GM23338 (cell line): Measurements from ENCODE around the gene APP.

ENCODE experiments used
- EZH2 ChIP-seq: fragments of 200-600 bp; sonication (generic); IDR thresholded peaks from one replicate; pipeline ENCODE4 v1.8.0; 2017; ENCODE audit warnings: antibody characterized with exemption, mild to moderate bottlenecking, low read depth; ENCODE audit not compliant: unreplicated experiment
- EZH2phosphoT487 ChIP-seq: fragments of 200-600 bp; sonication (generic); IDR thresholded peaks from one replicate; pipeline ENCODE4 v1.8.1; 2018; ENCODE audit warnings: antibody characterized with exemption; ENCODE audit not compliant: unreplicated experiment
- JUNB ChIP-seq: IDR thresholded peaks from one replicate; pipeline ENCODE4 v1.6.1; 2016; ENCODE audit warnings: antibody characterized with exemption; ENCODE audit not compliant: unreplicated experiment
- NANOG ChIP-seq: IDR thresholded peaks from 2 replicates; pipeline ENCODE4 v1.6.1; 2016; ENCODE audit warnings: antibody characterized with exemption, borderline replicate concordance
- POLR2AphosphoS5 ChIP-seq: IDR thresholded peaks from 2 replicates; pipeline ENCODE4 v1.6.1; 2016; ENCODE audit warnings: antibody characterized with exemption, low read depth
- ZNF331 ChIP-seq: fragments of 250-450 bp; sonication (Bioruptor Pico); IDR thresholded peaks from 2 replicates; pipeline ENCODE4 v1.5.0; 2020; ENCODE audit warnings: low read depth, mild to moderate bottlenecking, moderate library complexity
- TF ChIP-seq, protein P1 (sequence below), 2 experiments: fragments of 200-600 bp in 1 of 2; sonication (generic) in 1 of 2; conservative IDR thresholded peaks; 2 replicates each; pipeline versions ENCODE4 v1.5.1 to v1.6.1; 2016 to 2017; ENCODE audit warnings: antibody characterized with exemption in 2 of 2, low read depth in 2 of 2, mild to moderate bottlenecking in 2 of 2, moderate library complexity in 1 of 2
- TF ChIP-seq, protein P2 (sequence below): IDR thresholded peaks from one replicate; pipeline ENCODE4 v1.6.1; 2018; ENCODE audit warnings: antibody characterized with exemption; ENCODE audit not compliant: unreplicated experiment

DNA sequence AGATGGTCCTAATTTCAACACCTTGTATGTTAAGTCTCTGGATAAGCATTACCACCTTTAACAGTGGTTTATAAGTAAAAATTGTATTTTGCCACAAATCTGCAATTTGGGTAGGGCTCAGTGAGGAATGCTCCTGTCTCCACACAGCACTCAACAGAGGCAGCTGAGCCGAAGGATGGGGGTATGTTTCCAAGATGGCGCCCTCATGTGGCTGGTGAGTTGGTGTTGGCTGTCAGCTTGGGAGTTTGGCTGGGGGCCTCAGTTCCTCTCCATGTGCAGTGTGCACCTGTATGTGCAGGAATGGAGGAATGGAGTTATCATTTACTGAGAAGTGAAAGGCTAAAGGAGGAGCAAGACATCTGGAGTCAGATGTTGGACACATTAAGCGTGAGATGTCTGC is 299.0 kb downstream of the APP start:
- TF ChIP-seq, protein P1, sequence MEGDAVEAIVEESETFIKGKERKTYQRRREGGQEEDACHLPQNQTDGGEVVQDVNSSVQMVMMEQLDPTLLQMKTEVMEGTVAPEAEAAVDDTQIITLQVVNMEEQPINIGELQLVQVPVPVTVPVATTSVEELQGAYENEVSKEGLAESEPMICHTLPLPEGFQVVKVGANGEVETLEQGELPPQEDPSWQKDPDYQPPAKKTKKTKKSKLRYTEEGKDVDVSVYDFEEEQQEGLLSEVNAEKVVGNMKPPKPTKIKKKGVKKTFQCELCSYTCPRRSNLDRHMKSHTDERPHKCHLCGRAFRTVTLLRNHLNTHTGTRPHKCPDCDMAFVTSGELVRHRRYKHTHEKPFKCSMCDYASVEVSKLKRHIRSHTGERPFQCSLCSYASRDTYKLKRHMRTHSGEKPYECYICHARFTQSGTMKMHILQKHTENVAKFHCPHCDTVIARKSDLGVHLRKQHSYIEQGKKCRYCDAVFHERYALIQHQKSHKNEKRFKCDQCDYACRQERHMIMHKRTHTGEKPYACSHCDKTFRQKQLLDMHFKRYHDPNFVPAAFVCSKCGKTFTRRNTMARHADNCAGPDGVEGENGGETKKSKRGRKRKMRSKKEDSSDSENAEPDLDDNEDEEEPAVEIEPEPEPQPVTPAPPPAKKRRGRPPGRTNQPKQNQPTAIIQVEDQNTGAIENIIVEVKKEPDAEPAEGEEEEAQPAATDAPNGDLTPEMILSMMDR (conservative IDR thresholded peaks at IDR 0.05; ENCODE audit: low read depth in 2 of 2) = peak; percentile 55 to 66
- TF ChIP-seq EZH2 (no peak), ZNF331 (CRISPR knock-in tag) (no peak), POLR2AphosphoS5 (no peak), JUNB (no peak), EZH2phosphoT487 (no peak), NANOG (no peak)
- TF ChIP-seq, protein P2, sequence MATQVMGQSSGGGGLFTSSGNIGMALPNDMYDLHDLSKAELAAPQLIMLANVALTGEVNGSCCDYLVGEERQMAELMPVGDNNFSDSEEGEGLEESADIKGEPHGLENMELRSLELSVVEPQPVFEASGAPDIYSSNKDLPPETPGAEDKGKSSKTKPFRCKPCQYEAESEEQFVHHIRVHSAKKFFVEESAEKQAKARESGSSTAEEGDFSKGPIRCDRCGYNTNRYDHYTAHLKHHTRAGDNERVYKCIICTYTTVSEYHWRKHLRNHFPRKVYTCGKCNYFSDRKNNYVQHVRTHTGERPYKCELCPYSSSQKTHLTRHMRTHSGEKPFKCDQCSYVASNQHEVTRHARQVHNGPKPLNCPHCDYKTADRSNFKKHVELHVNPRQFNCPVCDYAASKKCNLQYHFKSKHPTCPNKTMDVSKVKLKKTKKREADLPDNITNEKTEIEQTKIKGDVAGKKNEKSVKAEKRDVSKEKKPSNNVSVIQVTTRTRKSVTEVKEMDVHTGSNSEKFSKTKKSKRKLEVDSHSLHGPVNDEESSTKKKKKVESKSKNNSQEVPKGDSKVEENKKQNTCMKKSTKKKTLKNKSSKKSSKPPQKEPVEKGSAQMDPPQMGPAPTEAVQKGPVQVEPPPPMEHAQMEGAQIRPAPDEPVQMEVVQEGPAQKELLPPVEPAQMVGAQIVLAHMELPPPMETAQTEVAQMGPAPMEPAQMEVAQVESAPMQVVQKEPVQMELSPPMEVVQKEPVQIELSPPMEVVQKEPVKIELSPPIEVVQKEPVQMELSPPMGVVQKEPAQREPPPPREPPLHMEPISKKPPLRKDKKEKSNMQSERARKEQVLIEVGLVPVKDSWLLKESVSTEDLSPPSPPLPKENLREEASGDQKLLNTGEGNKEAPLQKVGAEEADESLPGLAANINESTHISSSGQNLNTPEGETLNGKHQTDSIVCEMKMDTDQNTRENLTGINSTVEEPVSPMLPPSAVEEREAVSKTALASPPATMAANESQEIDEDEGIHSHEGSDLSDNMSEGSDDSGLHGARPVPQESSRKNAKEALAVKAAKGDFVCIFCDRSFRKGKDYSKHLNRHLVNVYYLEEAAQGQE = no peak
